Hematopoietic multipotent progenitor cell treated with erythropoietin and hydrocortisone succinate and interleukin-3 and kit ligand, for 4 days (in vitro differentiated cells): ENCODE data around the gene LIG1.
"Not testable (repeated sequence)": the region's sequence is repeated elsewhere in the genome, so short reads cannot be mapped to it uniquely, and the experiment has no call there.

ENCODE experiments used
- DNase-seq: peaks from one replicate; pipeline ENCODE4 v3.0.0-alpha.2; 2015

The LIG1 gene

GRCh38 chr19:48120505-48120904 lies 49.6 kb downstream of the LIG1 start:
- DNase-seq, result no peak

GRCh38 chr19:48118131-48118517 lies 52.0 kb downstream of the LIG1 start:
- DNase-seq, result no peak

DNA sequence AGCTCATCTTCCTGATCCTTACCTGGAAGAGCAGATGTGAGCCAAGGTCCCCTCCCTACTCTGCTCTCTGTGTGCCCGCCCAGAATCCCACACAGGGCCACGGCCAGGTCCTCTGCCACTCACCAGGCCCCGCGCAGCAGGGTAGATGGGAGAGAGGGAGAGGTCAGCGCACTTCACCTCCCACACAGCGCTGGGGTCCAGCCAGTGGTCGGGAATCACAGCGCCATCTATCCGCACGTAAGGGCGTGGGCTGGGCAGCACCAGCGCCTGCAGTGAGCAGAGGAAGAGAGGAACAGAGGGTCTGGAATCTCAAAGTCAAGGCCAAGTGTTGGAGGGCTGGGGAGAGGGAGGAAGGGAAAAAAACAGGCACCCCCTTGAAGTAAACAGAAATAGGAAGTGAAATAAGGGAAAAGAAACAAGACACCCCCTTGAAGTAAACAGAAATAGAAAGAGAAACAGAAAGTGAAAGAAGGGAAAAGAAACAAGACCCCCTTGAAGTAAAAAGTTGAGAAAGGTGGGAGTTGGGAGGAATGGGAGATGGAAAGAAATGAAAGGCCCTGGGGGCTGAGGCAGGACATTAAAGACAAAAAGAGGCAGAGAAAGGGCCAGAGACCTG lies 52.5 kb downstream of the LIG1 start:
- no peak for DNase-seq

- DNase-seq, result no peak
Observed at GRCh38 chr19:48113190-48113917, 56.8 kb downstream of the LIG1 start.

DNA sequence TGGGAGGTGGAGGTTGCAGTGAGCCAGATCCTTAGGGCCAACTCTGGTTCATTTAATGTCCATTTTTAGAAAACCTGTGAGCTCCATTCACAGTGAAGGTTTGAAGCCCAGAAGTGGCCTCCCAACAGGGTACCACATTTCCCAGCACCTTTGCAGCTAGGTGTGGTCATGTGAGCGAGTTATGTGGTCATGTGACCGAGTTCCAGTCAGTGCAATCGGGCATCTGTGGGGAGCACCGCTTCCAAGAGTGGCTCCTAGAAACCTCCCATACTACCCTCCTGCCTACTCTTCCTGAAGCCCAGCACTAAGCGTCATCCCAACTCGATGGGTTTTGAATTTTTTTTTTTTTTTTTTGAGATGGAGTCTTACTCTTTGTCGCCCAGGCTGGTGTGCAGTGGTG lies 58.9 kb downstream of the LIG1 start:
- DNase-seq, result no peak

DNA sequence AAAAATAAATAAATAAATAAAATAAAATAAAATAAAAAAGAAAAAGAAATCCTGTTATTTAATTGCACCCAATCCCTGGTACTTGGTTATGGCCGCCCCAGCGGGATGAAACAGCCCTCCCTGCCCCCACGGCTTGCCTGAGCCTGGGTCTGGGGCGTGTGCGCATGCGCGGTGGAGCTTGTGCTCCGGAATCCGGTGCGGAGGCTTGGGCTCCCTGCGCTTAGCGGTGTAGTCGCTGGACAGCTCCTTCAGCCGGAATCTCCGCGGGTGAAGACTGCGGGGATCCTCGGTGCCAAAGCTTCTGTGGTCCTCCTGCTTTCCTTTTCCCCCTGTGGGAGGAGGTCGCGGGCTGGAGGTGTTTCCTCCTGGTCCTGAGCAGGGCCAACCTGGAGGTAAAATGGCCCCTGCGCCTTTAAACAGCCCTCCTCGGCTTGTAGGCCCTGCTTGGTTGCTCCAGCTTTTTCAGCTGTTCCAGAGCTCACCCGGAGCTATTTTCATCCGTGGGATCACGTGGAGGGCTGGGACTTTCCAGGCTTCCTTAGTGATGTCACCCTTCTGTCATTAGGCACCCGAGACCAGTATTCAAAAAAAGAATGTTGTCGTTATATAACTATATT lies 59.7 kb downstream of the LIG1 start, which contains the start of gene PLA2G4C:
Gene PLA2G4C, minus strand, starts transcription at position 468 of the 617 bp plus-strand sequence. CDS start 4,288 bp downstream, outside the sequence.
- DNase-seq, result peak; percentile 95

DNA sequence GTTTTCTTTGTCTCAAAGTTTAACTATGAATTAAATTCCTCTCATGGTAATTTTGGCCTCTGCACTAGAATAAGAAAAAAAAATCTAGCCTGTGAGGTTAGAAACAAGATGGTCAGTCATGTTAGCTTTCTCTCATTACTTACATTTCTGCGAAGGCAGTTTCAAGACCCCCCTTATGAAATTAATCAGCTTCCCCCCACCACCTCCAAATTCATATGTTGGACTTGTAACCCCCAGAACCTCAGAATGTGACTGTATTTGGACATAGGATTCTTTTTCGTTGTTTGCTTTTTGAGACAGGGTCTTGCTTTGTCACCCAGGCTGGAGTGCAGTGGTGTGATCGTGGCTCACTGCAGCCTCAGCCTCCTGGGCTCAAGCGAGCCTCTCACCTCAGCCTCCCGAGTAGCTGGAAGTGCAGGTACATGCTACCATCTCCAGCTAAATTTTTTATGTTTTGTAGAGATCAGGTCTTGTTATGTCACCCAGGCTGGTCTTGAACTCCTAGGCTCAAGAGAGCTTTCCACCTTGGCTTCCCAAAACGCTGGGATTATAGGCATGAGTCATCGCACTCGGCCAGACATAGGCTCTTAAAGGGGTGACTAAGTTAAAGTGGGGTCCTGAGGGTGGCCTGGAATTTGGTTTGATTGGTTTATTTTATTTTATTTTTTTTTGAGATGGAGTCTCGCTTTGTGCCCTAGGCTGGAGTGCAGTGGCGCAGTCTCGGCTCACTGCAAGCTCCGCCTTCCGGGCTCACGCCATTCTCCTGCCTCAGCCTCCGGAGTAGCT lies 61.0 kb downstream of the LIG1 start:
- no peak for DNase-seq

DNA sequence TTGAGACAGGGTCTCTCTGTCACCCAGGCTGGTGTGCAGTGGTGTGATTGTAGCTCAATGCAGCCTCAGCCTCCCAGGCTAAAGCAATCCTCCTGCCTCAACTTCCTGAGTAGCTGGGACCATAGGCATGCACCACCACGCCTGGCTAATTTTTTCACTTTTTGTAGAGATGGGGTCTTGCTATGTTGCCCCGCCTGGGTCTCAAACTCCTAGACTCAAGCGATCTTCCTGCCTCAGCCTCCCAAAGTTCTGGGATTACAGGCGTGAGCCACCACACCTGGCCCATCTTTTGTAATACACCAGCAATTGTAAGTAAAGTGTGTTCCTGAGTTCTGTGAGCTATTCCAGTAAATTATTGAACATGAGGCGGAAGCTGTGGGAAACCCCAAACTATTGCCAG lies 66.2 kb downstream of the LIG1 start:
- DNase-seq, result no peak

- peak; percentile 62 for DNase-seq
Observed at GRCh38 chr19:48102870-48103751, 67.0 kb downstream of the LIG1 start.

DNA sequence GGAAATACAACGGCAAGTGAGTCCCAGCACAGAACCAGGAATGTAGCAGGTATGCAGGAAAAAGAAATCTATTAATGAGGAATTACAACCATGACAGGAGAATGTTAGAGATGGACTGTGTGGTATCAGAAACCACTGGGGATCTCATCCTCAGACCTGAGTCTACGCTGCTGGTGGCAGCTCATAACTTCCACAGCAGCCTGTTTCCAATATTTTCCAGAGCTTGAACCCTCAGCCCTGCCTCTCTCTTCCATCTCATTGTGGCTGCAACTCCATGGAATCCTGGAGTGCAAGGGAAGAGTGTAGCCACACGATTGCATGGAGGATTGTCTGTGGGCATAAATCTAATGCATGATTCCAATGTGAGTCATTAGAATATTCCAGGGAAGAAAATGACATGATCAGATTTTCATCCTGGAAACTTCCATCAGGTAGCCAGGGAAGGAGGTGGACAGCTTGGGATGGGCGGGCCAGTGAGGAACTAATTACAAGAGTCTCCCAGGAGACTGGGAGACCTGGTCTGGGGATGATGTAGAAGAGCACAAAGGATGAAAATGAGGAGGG lies 74.5 kb downstream of the LIG1 start:
- no peak for DNase-seq

GRCh38 chr19:48094855-48095203 lies 75.3 kb downstream of the LIG1 start:
- DNase-seq, result no peak

GRCh38 chr19:48094129-48094854 lies 75.9 kb downstream of the LIG1 start:
- DNase-seq, result no peak

DNA sequence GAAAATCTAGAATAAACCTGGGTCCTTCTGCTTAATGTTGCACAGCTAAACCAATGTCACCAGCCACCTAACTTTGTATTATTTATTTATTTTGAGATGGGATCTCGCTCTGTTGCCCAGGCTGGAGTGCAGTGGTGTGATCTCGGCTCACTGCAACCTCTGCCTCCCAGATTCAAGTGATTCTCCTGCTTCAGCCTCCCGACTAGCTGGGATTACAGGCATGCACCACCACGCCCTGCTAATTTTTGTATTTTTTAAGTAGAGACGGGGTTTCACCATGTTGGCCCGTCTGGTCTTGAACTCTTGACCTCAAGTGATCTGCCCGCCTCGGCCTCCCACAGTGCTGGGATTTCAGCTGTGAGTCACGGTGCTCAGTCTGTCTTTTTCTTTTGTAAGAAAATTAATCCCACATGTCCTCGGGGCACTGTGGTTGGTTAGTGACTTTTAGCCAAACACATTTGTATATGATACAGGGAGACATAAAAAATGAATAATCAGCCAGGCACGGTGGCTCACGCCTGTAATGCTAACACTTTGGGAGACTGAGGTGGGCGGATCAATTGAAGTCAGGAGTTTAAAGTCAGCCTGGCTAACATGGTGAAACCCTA lies 78.9 kb downstream of the LIG1 start:
- DNase-seq, result not testable (repeated sequence)

- DNase-seq, result no peak
Observed at GRCh38 chr19:48090281-48090802, 79.8 kb downstream of the LIG1 start.

- DNase-seq, result not testable (repeated sequence)
Observed at GRCh38 chr19:48088991-48089390, 81.2 kb downstream of the LIG1 start.

- peak; percentile 35 for DNase-seq
Observed at GRCh38 chr19:48085904-48086864, 84.0 kb downstream of the LIG1 start.

DNA sequence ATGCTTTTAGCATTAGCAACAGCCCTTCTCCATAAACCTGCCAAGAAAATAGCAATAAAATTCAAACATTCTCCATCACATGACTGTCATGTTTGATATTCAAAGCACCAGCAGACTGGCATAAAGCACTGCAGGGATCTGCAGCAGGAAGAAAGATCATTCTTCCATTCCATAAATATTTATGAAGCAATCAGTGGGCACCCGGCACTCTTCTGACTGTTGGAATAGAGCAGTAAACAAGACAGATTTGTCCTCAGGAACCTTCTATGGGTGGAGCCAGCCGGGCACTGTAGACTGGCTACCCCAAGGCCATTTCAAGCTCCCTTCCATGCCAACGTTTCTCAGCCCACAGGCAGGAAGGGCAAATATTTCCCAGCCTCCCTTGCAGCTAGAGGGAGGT lies 85.1 kb downstream of the LIG1 start:
- no peak for DNase-seq

DNA sequence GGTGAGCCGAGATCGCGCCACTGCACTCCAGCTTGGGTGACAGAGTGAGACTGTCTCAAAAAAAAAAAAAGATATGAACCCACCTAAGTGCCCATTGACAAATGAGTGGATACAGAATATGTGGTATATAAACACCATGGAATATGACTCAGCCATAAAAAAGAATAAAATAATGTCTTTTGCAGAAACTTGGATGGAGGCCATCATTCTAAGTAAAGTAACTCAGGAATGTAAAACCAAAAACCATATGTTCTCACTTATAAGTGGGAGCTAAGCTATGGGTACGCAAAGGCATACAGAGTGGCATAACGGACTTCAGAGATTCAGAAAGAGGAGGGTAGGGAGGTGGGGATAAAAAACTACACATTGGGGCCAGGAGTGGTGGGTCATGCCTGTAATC lies 89.0 kb downstream of the LIG1 start:
- no peak for DNase-seq

GRCh38 chr19:48070177-48070769 lies 99.9 kb downstream of the LIG1 start:
- DNase-seq, result not testable (repeated sequence)
